Karpas-422 (cell line): Measurements from ENCODE around the gene NMRK1. TPM values are rescaled to one million over a fixed set of nuclear protein-coding genes. Genes with fewer than 3 reads are reported as not detected.
A peak's percentile ranks its signal among the peaks of the same experiment; 100 is the strongest.

Experiments
- DNase-seq: peaks from one replicate; pipeline ENCODE4 v3.0.0-alpha.2; 2015
- H2AFZ ChIP-seq: fragments of 200-600 bp; sonication (generic); 2 replicates; pipeline ENCODE4 v1.6.1; 2014; ENCODE audit warnings: antibody characterized with exemption, low read length, mixed read lengths
- H3K27ac ChIP-seq: fragments of 200-600 bp; sonication (generic); 2 replicates; pipeline ENCODE4 v1.5.1; 2014; ENCODE audit warnings: mild to moderate bottlenecking, low read length, moderate library complexity
- H3K27me3 ChIP-seq: fragments of 200-600 bp; sonication (generic); 2 replicates; pipeline ENCODE4 v1.6.1; 2014; ENCODE audit warnings: low read length, mixed read lengths
- H3K36me3 ChIP-seq: fragments of 200-600 bp; sonication (generic); 2 replicates; pipeline ENCODE4 v1.6.1; 2014; ENCODE audit warnings: low read length, mixed read lengths; ENCODE audit not compliant: insufficient read depth
- H3K4me1 ChIP-seq: fragments of 200-600 bp; sonication (generic); 2 replicates; pipeline ENCODE4 v1.6.1; 2014; ENCODE audit warnings: mild to moderate bottlenecking, low read length, mixed read lengths
- H3K4me2 ChIP-seq: fragments of 200-600 bp; sonication (generic); 2 replicates; pipeline ENCODE4 v1.6.1; 2014; ENCODE audit warnings: low read length, low read depth, mild to moderate bottlenecking; ENCODE audit not compliant: poor library complexity, severe bottlenecking
- H3K4me3 ChIP-seq: fragments of 200-600 bp; sonication (generic); 2 replicates; pipeline ENCODE4 v1.5.1; 2014; ENCODE audit warnings: mild to moderate bottlenecking, antibody characterized with exemption, low read length, mixed read lengths
- H3K79me2 ChIP-seq: fragments of 200-600 bp; sonication (generic); 2 replicates; pipeline ENCODE4 v1.6.1; 2014; ENCODE audit warnings: mild to moderate bottlenecking, low read length, mixed read lengths
- H3K9ac ChIP-seq: fragments of 200-600 bp; sonication (generic); 2 replicates; pipeline ENCODE4 v1.6.0; 2014; ENCODE audit warnings: low read length
- H3K9me2 ChIP-seq: fragments of 200-600 bp; sonication (generic), shearing (Covaris generic); replicated peaks from 2 replicates; pipeline ENCODE4 v1.6.0; 2014; ENCODE audit warnings: mild to moderate bottlenecking, low read length, moderate library complexity; ENCODE audit not compliant: insufficient read depth
- H3K9me3 ChIP-seq: fragments of 300-700, 200-600 bp; sonication (generic); 2 replicates; pipeline ENCODE4 v1.6.1; 2014; ENCODE audit warnings: low read length, mixed read lengths
- H4K20me1 ChIP-seq: fragments of 200-600 bp; sonication (generic); 2 replicates; pipeline ENCODE4 v1.6.1; 2014; ENCODE audit warnings: mild to moderate bottlenecking, antibody characterized with exemption, low read length, low read depth; ENCODE audit not compliant: insufficient read depth
- total RNA-seq: library from RNA; depleted of rRNA; stranded (reverse); fragments of >200 nt; shearing (Covaris generic); gene quantifications from 2 replicates; pipeline ENCODE4 v1.2.3, GENCODE V29; 2014; ENCODE audit warnings: low replicate concordance

NMRK1 gene
- total RNA-seq, 1 experiment from 2014 or later = 14.3 TPM

DNA sequence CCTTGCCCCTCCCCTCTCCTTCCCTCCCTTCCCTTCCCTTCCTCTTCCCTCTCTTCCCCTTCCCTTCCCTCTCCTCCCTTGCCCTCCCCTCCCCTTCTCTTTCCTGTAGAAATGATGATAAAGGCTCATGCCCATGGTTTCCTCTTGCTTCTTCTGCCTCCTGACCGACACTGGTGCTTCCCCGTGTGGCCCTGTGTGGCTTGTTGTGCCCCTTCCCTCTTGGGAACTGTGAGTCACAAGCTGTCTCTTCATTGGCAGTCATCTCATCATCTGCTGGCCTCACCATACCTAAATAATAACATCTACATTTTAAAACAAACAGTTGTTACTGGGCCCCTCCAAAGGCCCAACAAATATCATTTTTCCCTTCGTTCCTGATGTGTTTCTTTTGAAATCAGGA, 48.2 kb downstream of the NMRK1 start:
- Histone ChIP-seq H3K4me3 (no peak overlapping the region), H3K9me2 (no peaks in the 10 kb centered on the region), H3K36me3 (no peaks in the 10 kb centered on the region), H3K4me2 (no peak overlapping the region), H3K9ac (no peak overlapping the region), H3K9me3 (no peaks in the 10 kb centered on the region), H3K27me3 (no peaks in the 10 kb centered on the region), H3K79me2 (no peaks in the 10 kb centered on the region), H4K20me1 (no peaks in the 10 kb centered on the region), H2AFZ (no peak overlapping the region), H3K4me1 (no peaks in the 10 kb centered on the region), H3K27ac (no peak overlapping the region)
- DNase-seq = no peak

DNA sequence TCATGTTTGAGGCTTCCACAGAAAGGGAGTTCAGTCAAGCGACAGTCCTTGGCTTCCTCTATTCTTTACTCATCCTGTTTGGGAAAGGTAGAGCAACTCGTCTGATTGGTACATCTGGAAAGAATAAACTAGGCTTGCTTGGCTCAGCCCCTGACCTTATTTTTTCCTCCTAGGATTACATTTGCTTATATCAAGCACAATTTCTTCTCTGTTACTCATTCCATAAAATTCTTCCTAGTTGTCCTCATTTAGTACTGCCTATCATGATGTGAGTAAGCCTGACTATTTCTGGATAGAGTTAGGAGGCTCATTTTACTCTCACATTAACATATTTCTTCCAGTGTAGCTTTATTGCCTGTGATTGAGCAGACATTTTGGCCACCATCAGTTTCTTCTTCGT, 48.9 kb downstream of the NMRK1 start:
- Histone ChIP-seq H3K27ac (no peak overlapping the region), H4K20me1 (no peaks in the 10 kb centered on the region), H3K36me3 (no peaks in the 10 kb centered on the region), H3K9me3 (no peaks in the 10 kb centered on the region), H3K27me3 (no peaks in the 10 kb centered on the region), H3K4me3 (no peak overlapping the region), H3K4me1 (no peaks in the 10 kb centered on the region), H3K4me2 (no peak overlapping the region), H3K9me2 (no peaks in the 10 kb centered on the region), H3K79me2 (no peaks in the 10 kb centered on the region), H2AFZ (no peak overlapping the region), H3K9ac (no peak overlapping the region)
- DNase-seq = no peak

DNA sequence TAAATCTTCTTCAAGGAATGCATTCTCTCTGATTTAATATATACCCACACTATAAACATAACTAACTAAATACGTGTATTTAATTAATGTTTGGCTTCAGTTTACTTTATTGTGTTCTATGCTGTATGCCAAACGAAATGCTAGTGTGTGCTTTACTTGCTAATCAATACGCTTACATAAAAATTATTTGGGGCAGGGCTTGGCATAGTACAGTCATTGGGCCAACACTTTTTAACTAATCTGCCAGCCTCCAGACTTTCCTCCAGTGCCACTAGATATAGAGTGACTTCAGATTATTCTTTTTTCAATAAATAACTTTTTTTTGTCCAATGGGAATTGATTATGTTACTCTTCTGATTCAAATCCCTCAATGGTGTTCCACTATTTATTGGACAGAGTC, 51.2 kb downstream of the NMRK1 start:
- H3K9ac ChIP-seq = no peak overlapping the region
- no peak overlapping the region for H3K27ac ChIP-seq
- no peaks in the 10 kb centered on the region for H3K79me2 ChIP-seq
- no peak for DNase-seq
- no peaks in the 10 kb centered on the region for H3K4me1 ChIP-seq
- H4K20me1 ChIP-seq = no peaks in the 10 kb centered on the region
- no peak overlapping the region for H2AFZ ChIP-seq
- H3K4me2 ChIP-seq = no peak overlapping the region
- H3K9me2 ChIP-seq = no peaks in the 10 kb centered on the region
- H3K36me3 ChIP-seq = no peaks in the 10 kb centered on the region
- H3K9me3 ChIP-seq = no peaks in the 10 kb centered on the region
- no peaks in the 10 kb centered on the region for H3K27me3 ChIP-seq
- no peak overlapping the region for H3K4me3 ChIP-seq

DNA sequence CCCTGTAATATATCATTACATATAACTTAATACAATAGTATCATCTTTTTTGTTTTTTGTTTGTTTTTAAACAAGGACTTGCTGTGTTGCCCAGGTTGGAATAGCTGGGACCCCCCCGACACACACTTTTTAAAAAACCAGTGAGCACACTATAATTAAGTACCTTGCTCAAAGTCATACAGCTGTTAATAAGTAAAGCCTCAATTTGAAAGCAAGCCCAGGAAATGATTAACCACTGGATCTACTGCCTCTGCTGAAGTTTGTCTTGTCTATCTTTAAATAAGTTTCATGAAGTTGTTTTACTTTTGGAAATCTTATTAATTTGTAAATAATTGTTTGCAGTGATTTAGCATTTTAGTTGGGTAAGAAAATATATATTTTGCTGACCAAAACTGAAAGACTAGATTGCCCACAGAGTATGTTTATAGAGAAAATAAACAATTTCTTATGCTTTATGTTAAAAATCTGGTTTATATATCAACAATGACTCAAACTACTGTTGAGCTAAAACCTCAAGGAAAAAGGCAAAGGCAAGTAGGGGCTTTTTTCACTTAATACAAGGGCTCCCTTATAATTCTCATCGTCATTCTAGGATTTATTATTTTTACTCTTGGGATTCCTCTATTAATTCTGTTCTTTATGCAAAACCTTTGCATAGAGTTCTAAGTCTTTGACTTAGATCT, 54.0 kb downstream of the NMRK1 start:
- H3K79me2 ChIP-seq = no peaks in the 10 kb centered on the region
- H3K27me3 ChIP-seq = no peaks in the 10 kb centered on the region
- no peaks in the 10 kb centered on the region for H4K20me1 ChIP-seq
- peaks cover 1% of the 10 kb centered on the region; the same call in 1 of the 2 replicates for H3K4me1 ChIP-seq
- H3K4me3 ChIP-seq = no peak overlapping the region
- no peaks in the 10 kb centered on the region for H3K36me3 ChIP-seq
- no peaks in the 10 kb centered on the region for H3K9me3 ChIP-seq
- no peak overlapping the region for H2AFZ ChIP-seq
- no peaks in the 10 kb centered on the region for H3K9me2 ChIP-seq
- no peak for DNase-seq
- H3K27ac ChIP-seq = no peak overlapping the region
- H3K4me2 ChIP-seq = no peak overlapping the region
- no peak overlapping the region for H3K9ac ChIP-seq

DNA sequence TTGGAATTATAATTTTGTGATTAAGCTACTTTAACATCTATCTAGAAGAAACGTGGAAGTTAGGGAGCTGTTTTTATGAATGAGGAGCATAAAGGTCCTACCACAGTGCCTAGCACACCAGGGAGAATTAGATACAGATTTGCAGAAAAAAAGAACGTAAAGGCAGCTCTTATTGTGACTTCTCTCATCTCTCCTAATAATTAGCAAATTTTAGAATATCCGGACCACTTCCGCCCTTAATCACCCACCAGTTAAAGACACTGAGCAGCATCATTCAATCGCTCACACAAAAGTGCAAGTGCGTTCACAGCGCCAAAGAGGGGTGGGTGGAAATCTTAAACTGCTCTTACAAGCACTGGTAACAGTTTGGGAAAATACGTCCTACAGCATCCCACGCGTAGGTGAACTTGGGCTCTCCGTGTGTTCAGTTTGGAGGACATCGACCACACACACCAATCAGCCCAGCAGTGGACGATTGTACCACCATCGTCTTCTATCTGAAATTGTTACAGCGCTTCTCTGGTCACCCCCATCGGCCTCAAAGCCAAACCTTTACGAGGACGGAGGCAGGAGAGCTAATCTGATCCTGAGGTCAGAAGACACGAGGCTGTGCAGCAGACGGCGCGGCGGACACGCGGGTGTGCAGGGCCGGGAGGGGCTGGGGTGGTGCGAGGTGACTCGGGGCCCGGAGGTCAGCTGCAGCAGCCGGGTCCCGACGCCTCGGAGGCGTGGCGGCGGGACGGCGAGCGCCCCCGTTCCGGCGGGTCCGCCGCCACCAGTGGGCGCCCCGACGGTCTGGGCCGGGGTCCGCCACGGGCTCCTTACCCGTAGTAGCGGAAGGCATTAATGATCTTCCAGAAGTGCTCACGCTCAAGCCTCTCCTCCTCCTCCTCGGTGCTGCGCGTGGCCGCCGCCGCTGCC, 60.5 kb downstream of the NMRK1 start:
- H4K20me1 ChIP-seq = no peaks in the 10 kb centered on the region; the same call in 1 of the 2 replicates
- peak overlapping the region; percentile 96 for H3K4me3 ChIP-seq
- peaks cover 13% of the 10 kb centered on the region for H3K36me3 ChIP-seq
- DNase-seq = peak; percentile 83
- H2AFZ ChIP-seq = peak overlapping the region; percentile 72; the same call in 1 of the 2 replicates
- peaks cover 55% of the 10 kb centered on the region for H3K79me2 ChIP-seq
- no peaks in the 10 kb centered on the region for H3K9me2 ChIP-seq
- H3K9me3 ChIP-seq = no peaks in the 10 kb centered on the region
- peak overlapping the region; percentile 70 for H3K27ac ChIP-seq
- no peaks in the 10 kb centered on the region for H3K27me3 ChIP-seq
- H3K4me1 ChIP-seq = peaks cover 40% of the 10 kb centered on the region
- H3K9ac ChIP-seq = peak overlapping the region; percentile 92
- H3K4me2 ChIP-seq = peak overlapping the region; percentile 98

DNA sequence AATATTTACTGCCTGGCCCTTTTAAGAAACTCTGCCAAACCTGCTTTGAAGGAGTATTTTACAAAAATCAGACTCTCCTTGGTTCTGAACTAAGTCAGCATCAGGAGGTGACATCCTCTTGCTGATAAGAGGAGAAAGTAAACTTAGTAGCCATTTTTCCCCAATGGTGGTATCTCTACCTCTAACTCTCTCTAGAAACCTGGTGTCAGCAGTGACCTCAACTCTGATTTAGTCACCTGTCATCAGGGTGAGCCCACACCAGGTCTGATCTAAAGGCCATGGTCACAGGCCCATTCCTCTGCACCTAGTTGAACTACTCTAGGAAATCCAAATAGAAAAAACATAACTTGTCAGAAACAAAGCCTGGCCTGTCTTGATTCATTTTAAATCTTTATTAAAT, 64.1 kb downstream of the NMRK1 start:
- Histone ChIP-seq H4K20me1 (peaks cover 3% of the 10 kb centered on the region; the same call in 1 of the 2 replicates), H3K79me2 (peaks cover 89% of the 10 kb centered on the region), H3K4me1 (peaks cover 49% of the 10 kb centered on the region), H3K27ac (no peak overlapping the region; the same call in 1 of the 2 replicates), H2AFZ (no peak overlapping the region), H3K9me3 (no peaks in the 10 kb centered on the region), H3K4me3 (no peak overlapping the region), H3K36me3 (peaks cover 14% of the 10 kb centered on the region), H3K9me2 (no peaks in the 10 kb centered on the region), H3K27me3 (no peaks in the 10 kb centered on the region), H3K9ac (no peak overlapping the region), H3K4me2 (peak overlapping the region; percentile 98)
- no peak for DNase-seq

DNA sequence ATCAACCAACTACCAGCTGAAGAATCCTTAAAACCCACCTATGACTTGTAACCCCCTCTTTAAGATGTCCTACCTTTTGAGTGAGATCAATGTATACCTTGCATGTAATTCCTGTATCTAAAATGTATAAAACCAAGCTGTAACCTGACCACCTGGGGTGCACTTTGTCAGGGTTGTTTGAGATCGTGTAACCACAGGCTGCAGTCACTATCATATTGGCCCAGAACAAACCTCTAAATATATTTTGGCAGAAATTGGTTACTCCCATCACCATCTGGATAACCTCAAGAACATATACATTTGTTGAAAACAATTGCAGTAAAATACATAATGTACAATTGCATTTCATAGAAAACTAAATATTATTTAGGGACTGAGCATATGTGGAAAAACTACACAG, 68.3 kb downstream of the NMRK1 start:
- peaks cover 20% of the 10 kb centered on the region for H3K36me3 ChIP-seq
- no peaks in the 10 kb centered on the region for H3K9me2 ChIP-seq
- H3K27ac ChIP-seq = no peak overlapping the region
- H4K20me1 ChIP-seq = peaks cover 3% of the 10 kb centered on the region; the same call in 1 of the 2 replicates
- H2AFZ ChIP-seq = no peak overlapping the region
- no peaks in the 10 kb centered on the region for H3K27me3 ChIP-seq
- H3K4me2 ChIP-seq = no peak overlapping the region
- peaks cover 93% of the 10 kb centered on the region for H3K79me2 ChIP-seq
- no peak overlapping the region for H3K9ac ChIP-seq
- H3K4me1 ChIP-seq = peaks cover 26% of the 10 kb centered on the region
- H3K9me3 ChIP-seq = no peaks in the 10 kb centered on the region
- H3K4me3 ChIP-seq = no peak overlapping the region
- DNase-seq = no peak

DNA sequence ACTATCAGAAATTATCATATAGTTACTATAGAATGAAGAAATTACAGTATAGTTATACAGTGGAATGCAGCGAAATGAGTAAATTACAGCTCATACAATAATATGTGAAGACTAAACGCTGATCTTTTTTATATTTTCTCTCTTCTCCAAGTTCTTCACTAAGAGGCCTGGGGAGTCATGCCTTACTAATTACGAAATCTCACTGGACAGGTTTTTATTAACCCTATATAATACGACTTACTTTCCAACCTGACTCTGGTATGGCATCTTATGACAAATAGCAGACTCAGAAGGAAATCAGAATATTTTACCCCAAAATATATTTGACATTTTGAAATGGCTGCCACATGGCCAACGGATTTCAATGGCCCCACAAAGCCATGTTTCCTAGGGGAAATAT, 68.9 kb downstream of the NMRK1 start:
- no peak overlapping the region for H3K4me3 ChIP-seq
- H3K9me2 ChIP-seq = no peaks in the 10 kb centered on the region
- H3K4me2 ChIP-seq = no peak overlapping the region
- H4K20me1 ChIP-seq = peaks cover 3% of the 10 kb centered on the region; the same call in 1 of the 2 replicates
- H3K9ac ChIP-seq = no peak overlapping the region
- H3K9me3 ChIP-seq = no peaks in the 10 kb centered on the region
- DNase-seq = no peak
- H3K36me3 ChIP-seq = peaks cover 24% of the 10 kb centered on the region
- H3K79me2 ChIP-seq = peaks cover 91% of the 10 kb centered on the region
- no peak overlapping the region for H3K27ac ChIP-seq
- no peaks in the 10 kb centered on the region for H3K27me3 ChIP-seq
- peaks cover 20% of the 10 kb centered on the region for H3K4me1 ChIP-seq
- no peak overlapping the region for H2AFZ ChIP-seq
